Measurements from ENCODE around the gene CTF1.

Gene CTF1

DNA sequence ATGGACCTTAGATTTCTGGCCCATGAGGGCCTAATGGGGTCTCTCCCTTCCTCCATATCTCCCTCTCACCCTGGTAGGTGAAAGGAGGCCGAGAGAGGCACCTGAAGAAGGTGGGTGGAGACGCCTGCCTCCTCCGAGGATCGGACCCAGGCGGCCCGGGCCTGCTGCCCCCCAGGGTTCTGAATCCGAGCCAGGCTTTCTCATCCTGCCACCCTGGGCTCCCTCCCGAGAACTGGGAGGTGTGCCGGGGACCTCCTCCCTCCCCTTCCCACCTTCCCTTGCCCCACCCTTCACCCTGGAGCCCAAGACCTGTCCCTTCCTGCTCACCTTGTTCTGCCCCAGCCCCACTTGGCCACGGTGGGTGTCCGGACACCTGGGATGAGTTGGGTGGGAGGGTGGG is 32.0 kb downstream of the CTF1 start:
- TF ChIP-seq GATA3 (IDR thresholded peaks at IDR 0.05; ENCODE audit: low read depth, low read length) = no peak
- TF ChIP-seq GATA2 (IDR thresholded peaks at IDR 0.05; ENCODE audit: low read depth, low read length) = no peak

DNA sequence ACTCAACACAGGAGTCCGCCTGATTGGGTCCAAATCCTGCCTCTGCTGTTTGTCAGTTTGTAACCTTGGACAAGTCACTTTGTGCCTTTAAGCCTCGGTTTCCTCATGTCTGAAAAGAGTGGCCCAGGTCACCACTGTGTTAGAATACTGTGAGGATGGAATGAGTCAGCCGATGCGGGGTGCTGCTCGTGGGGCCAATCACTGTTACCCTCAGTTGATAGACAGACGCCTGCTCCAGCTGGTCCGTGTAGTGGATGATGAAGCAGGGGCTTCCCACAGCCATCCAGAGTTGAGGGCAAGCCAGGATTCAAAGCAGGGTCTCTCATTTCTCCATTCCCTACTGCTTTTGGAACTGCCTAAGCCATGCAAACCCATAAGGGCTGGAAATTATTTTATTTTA is 32.8 kb downstream of the CTF1 start:
- no peak for TF ChIP-seq GATA2 (IDR thresholded peaks at IDR 0.05; ENCODE audit: low read depth, low read length)
- TF ChIP-seq GATA3 (IDR thresholded peaks at IDR 0.05; ENCODE audit: low read depth, low read length) = no peak

DNA sequence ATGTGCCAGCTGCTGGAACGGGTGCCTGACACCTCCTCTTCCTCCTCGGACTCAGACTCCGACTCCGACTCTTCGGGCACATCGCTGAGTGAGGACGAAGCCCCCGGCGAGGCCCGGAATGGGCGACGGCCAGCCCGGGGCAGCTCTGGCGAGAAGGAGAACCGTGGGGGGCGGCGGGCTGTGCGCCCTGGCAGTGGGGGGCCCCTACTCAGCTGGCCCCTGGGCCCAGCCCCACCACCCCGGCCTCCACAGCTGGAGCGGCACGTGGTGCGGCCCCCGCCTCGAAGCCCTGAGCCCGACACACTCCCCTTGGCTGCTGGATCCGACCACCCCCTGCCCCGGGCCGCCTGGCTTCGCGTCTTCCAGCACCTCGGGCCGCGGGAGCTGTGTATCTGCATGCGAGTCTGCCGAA is 33.8 kb downstream of the CTF1 start:
- no peak for TF ChIP-seq GATA3 (IDR thresholded peaks at IDR 0.05; ENCODE audit: low read depth, low read length)
- TF ChIP-seq GATA2 (IDR thresholded peaks at IDR 0.05; ENCODE audit: low read depth, low read length) = no peak

DNA sequence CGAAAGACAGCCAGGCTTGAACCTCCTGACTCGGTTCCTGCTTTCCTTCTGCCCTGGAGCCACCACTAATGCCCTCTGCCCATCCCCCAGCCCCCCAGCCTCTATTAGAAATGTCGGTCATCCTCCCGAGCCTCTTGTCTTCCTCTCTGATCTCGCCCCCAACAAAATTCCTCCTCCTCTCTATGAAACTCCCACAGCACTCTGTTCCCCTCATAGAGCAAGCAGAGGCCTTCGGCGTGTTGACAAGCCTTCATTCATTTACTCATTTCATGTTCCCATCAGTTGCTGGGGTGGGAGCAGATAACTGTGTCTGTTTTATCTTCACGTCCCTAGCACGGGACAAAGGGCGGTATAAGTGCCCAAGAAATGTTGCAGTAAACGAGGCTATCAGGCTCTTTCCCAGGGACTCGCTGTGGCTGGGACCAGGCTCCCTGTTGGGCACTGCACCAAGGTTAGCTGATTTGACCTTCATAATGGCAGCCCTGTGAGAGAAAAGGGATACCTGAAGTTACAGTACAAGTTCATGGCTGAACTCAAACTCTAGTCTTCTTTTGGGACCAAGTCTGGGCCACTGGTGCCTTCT is 34.7 kb downstream of the CTF1 start:
- TF ChIP-seq GATA2 (IDR thresholded peaks at IDR 0.05; ENCODE audit: low read depth, low read length) (no peak), GATA3 (IDR thresholded peaks at IDR 0.05; ENCODE audit: low read depth, low read length) (no peak)

DNA sequence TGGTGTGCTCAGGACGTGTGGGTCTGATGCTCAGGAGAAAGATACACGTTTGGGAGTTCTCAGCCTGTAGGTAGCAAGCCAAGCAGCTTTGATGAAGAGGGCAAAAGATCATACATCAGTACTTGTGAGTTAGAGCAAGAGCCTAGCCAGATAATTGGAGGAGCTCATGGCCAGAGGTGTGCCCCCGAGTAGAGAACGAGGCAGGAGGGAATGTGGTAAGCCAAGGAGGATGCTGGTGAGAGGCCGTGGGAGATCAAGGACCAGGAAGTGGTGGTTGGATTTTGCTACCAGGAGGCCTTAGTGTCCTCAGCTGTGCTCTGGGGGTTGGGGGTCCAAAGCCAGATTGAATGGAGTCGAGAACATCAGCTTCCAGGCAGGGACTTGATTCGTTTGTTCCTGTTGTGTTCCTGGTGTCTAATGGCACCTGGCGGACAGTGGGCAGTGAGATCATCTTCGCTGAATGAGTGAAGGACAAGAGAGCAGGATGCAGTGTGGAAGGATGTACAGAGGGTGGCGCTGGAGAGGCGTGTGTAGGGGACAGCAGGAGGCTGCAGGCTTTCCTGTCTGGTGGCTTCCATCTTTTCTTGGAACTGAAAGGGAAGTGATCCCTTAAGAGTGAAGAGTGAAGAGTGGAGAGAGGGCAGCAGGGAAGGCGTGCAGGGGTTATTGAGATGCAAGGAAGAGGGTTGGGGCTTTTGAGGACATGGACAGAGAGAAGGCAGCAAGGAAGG is 38.6 kb downstream of the CTF1 start:
- TF ChIP-seq GATA3 (IDR thresholded peaks at IDR 0.05; ENCODE audit: low read depth, low read length) (no peak), GATA2 (IDR thresholded peaks at IDR 0.05; ENCODE audit: low read depth, low read length) (no peak)

DNA sequence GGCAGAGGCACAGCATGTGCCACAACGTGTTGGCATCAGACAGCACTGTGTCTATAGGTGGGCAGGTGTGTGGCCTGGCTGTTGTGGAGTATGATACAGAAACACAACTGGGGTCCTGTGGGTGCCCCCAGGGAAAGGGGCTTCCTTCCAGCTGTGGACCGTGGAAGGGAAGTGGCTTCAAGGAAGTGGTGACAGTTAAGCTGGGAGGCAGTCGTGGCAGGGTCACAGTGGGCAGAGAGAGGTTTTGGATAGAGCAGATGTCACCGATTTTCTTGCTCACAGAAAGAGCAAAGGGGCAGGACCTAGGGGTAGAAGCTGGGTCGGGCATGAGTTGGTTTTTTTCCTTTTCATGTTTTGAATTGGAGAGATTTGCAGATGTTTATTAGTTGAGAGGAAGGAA is 41.3 kb downstream of the CTF1 start:
- no peak for TF ChIP-seq GATA2 (IDR thresholded peaks at IDR 0.05; ENCODE audit: low read depth, low read length)
- TF ChIP-seq GATA3 (IDR thresholded peaks at IDR 0.05; ENCODE audit: low read depth, low read length) = no peak

DNA sequence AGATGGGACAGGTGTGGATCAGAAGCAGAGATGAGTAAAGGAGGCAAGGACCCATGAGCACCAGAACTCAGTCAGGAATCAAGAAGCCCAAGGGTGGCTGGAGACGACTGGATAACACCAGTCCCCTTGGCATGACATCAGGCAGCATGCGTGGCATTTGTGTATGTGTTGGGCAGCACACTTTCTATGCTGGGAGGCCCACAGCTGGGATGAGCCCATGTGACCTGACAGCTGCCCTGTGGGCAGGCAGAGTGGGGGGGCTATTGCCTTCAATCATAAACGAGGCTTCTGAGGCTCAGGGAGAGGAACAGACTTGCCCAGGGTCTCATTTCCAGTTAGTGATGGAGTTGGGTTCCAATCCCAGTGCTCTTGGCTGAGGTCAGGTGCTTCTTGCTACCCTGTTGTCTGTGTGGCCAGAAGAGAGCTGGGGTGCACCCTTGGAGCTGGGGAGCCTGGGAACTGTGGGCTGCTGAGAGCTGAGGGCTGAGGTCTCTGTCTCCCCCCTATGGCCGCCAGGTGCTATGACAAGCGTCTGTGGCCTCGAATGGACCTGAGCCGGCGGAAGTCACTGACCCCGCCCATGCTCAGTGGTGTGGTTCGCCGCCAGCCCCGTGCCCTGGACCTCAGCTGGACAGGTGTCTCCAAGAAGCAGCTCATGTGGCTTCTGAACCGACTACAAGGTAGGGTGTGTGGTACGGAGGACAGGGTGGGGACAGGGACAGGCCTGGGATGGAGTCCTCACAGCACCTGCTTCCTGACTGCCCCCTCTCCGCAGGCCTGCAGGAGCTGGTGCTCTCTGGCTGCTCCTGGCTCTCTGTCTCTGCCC is 45.4 kb downstream of the CTF1 start:
- no peak for TF ChIP-seq GATA2 (IDR thresholded peaks at IDR 0.05; ENCODE audit: low read depth, low read length)
- TF ChIP-seq GATA3 (IDR thresholded peaks at IDR 0.05; ENCODE audit: low read depth, low read length) = no peak

DNA sequence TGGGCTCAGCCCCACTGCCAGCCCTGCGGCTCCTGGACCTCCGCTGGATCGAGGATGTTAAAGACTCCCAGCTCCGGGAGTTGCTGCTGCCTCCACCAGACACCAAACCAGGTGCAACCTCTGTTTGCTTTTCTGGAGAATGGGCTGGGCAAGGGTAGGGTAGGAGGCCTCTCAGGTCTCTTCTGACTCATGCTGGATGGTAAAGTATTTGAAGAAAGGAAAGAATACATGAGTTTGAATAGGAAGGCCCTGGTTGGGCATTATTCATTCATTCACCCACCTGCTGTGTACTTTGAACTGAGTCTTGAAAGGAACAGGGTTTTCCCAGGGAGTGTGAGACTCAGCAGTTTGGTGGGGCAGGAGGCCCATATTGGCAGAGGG is 46.0 kb downstream of the CTF1 start:
- no peak for TF ChIP-seq GATA3 (IDR thresholded peaks at IDR 0.05; ENCODE audit: low read depth, low read length)
- TF ChIP-seq GATA2 (IDR thresholded peaks at IDR 0.05; ENCODE audit: low read depth, low read length) = no peak

DNA sequence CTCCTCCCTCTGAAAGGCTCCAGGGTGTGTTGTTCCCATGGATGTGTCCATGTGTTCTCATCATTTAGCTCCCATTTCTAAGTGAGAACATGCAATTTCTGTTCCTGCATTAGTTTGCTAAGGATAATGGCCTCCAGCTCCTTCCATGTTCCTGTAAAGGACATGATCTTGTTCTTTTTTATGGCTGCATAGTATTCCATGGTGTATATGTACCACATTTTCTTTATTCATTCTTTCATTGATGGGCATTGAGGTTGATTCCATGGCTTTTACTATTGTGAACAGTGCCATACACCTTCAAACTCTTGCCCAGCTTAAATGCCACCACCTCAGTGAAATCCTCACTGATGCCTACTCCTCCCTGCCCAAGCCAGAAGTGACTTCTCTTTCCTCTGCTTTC is 47.9 kb downstream of the CTF1 start:
- TF ChIP-seq GATA2 (IDR thresholded peaks at IDR 0.05; ENCODE audit: low read depth, low read length) = no peak
- no peak for TF ChIP-seq GATA3 (IDR thresholded peaks at IDR 0.05; ENCODE audit: low read depth, low read length)

DNA sequence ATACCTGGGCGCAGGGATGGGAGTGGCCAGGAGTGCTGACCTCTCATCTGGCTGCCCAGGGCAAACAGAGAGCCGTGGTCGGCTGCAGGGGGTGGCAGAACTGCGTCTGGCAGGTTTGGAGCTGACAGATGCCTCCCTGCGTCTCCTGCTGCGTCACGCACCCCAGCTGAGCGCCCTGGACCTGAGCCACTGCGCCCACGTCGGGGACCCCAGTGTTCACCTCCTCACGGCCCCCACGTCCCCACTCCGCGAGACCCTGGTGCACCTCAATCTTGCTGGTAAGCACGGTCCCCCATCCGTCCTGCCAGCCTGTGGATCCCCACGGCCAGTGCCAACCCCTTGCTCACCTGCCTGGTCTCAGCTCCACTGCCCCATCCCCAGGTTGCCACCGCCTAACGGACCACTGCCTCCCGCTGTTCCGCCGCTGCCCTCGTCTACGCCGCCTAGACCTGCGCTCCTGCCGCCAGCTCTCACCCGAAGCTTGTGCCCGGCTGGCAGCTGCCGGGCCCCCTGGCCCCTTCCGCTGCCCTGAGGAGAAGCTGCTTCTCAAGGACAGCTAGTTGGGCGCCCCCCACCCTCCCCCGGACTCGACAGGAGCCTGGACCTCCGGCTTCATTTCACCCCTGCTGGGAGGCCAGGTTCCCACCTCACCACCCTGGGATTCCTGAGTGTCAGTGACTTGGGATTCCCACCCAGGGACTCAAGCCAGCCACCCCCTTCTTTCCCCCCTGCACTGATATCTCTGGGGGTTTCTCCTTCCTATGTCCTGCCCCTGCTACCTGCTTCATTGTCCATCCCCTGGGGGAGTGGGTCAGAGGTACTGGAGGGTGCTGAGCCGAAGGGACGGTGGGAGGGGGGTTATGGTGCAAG is 50.5 kb downstream of the CTF1 start:
- TF ChIP-seq GATA2 (IDR thresholded peaks at IDR 0.05; ENCODE audit: low read depth, low read length) (no peak), GATA3 (IDR thresholded peaks at IDR 0.05; ENCODE audit: low read depth, low read length) (no peak)

DNA sequence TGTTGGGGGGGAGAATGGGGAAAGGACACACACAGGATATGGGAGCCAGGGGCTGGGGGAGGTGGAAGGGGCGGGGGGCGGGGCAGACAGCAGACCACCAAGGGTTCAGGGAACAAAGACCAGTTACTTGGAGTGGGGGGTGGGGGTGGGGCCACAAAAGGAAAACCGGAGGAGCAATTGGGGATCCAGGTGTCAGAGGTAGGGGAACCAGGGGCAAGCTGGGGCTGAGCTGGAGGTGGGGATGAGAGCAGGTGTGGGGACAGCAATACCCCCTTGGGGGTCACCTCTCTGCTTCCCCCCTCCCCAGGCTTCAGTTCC is 51.1 kb downstream of the CTF1 start:
- no peak for TF ChIP-seq GATA3 (IDR thresholded peaks at IDR 0.05; ENCODE audit: low read depth, low read length)
- no peak for TF ChIP-seq GATA2 (IDR thresholded peaks at IDR 0.05; ENCODE audit: low read depth, low read length)

DNA sequence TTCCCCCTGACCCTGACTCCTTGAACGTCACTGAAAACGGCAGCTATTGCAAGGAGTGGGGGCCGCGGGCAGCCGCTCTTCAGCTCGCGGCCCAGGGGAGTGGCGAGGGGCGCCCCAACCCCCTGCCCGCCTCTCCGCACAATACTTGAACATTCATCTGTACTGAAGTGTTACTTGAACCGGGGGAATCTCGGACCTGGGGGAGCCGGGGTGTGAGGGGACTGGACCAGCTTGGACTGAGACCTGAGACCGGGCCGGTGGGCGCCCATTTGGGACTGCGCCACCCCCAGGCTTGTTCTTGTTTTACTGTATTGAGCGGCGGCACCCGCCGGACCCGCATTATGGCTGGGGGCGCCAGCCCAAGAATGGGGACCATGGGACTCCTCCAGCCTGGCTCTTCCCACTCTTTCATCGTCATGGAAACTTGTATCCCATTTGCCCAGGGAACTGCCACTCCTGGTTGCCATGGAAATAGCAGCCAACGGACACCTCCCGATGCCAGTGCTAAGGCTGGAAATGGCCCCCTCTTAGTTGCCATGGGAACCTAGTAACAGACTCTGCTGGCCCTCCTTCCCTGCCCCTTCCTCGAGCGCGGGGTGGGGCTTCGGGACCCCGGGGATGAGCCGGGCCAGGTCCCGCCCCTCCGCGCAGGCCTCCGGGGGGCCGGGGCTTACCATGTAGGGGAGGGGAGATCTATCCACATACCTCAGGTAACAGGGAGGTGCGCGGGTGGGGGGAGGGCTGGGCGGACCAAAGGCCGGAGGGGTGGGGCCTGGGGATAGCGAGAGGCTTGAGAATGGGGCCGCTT is 51.6 kb downstream of the CTF1 start:
- no peak for TF ChIP-seq GATA3 (IDR thresholded peaks at IDR 0.05; ENCODE audit: low read depth, low read length)
- no peak for TF ChIP-seq GATA2 (IDR thresholded peaks at IDR 0.05; ENCODE audit: low read depth, low read length)
